ENCODE measurements around the gene IFT20. TPM values are rescaled to one million over a fixed set of nuclear protein-coding genes. Genes with fewer than 3 reads are reported as not detected.

The IFT20 gene
- total and polyA plus RNA-seq, 2 of the 13 experiments (the other 11 are each of a cell fraction or from before 2014, with no cell fraction given): 28.0 to 37.8 TPM

DNA sequence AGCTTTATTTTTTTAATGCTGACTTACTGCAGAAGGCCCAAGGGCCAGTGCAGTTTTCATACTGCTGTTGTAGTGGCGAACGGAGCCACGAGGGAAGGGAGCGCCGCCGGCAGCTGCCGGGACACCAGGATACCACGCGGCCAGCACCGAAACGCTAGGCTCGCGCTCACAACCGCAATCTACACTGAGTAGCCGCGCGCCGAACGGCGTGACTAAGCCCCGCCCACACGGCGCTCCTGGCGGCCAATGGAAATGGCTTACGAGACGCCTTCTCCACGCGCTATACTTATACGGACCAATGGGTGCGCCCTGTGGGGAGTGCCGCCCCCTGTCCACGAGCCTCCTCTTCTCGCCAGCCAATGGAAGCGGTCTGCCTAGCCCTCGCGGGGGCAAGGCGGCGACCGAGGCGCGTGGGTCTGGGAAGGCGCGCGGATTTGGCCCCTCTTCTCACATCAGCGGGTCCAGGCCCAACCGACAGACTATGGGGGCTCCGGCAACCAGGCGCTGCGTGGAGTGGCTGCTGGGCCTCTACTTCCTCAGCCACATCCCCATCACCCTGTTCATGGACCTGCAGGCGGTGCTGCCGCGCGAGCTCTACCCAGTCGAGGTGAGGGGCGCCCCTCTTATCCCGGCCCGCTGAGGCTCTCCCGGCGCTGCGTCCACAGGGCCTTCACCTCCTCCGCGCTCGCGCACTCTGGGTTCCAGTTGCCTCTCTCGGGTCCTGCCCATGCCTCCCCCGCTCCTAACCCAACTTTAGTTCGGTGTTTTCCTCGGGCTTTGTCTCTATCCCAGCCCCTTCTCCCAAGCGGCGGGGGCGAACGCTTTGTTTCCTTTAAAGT is 16.3 kb downstream of the IFT20 start, which contains the start of gene TMEM97 (continued):
- TF ChIP-seq, protein P1, sequence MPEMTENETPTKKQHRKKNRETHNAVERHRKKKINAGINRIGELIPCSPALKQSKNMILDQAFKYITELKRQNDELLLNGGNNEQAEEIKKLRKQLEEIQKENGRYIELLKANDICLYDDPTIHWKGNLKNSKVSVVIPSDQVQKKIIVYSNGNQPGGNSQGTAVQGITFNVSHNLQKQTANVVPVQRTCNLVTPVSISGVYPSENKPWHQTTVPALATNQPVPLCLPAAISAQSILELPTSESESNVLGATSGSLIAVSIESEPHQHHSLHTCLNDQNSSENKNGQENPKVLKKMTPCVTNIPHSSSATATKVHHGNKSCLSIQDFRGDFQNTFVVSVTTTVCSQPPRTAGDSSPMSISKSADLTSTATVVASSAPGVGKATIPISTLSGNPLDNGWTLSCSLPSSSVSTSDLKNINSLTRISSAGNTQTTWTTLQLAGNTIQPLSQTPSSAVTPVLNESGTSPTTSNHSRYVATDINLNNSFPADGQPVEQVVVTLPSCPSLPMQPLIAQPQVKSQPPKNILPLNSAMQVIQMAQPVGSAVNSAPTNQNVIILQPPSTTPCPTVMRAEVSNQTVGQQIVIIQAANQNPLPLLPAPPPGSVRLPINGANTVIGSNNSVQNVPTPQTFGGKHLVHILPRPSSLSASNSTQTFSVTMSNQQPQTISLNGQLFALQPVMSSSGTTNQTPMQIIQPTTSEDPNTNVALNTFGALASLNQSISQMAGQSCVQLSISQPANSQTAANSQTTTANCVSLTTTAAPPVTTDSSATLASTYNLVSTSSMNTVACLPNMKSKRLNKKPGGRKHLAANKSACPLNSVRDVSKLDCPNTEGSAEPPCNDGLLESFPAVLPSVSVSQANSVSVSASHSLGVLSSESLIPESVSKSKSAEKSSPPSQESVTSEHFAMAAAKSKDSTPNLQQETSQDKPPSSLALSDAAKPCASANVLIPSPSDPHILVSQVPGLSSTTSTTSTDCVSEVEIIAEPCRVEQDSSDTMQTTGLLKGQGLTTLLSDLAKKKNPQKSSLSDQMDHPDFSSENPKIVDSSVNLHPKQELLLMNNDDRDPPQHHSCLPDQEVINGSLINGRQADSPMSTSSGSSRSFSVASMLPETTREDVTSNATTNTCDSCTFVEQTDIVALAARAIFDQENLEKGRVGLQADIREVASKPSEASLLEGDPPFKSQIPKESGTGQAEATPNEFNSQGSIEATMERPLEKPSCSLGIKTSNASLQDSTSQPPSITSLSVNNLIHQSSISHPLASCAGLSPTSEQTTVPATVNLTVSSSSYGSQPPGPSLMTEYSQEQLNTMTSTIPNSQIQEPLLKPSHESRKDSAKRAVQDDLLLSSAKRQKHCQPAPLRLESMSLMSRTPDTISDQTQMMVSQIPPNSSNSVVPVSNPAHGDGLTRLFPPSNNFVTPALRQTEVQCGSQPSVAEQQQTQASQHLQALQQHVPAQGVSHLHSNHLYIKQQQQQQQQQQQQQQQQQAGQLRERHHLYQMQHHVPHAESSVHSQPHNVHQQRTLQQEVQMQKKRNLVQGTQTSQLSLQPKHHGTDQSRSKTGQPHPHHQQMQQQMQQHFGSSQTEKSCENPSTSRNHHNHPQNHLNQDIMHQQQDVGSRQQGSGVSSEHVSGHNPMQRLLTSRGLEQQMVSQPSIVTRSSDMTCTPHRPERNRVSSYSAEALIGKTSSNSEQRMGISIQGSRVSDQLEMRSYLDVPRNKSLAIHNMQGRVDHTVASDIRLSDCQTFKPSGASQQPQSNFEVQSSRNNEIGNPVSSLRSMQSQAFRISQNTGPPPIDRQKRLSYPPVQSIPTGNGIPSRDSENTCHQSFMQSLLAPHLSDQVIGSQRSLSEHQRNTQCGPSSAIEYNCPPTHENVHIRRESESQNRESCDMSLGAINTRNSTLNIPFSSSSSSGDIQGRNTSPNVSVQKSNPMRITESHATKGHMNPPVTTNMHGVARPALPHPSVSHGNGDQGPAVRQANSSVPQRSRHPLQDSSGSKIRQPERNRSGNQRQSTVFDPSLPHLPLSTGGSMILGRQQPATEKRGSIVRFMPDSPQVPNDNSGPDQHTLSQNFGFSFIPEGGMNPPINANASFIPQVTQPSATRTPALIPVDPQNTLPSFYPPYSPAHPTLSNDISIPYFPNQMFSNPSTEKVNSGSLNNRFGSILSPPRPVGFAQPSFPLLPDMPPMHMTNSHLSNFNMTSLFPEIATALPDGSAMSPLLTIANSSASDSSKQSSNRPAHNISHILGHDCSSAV (CRISPR knock-in tag; IDR thresholded peaks at IDR 0.05; ENCODE audit: borderline replicate concordance): no peak
- no peak for TF ChIP-seq NBN (conservative IDR thresholded peaks at IDR 0.05)
- TF ChIP-seq TRIM24 (CRISPR knock-in tag; IDR thresholded peaks at IDR 0.05): no peak
- TF ChIP-seq FOSL1 (CRISPR knock-in tag; IDR thresholded peaks at IDR 0.05; ENCODE audit: borderline replicate concordance): no peak
- no peak for TF ChIP-seq ADNP (CRISPR knock-in tag; IDR thresholded peaks at IDR 0.05)
- TF ChIP-seq NAIF1 (CRISPR knock-in tag; IDR thresholded peaks at IDR 0.05; ENCODE audit: borderline replicate concordance): peak; percentile 52; the same call in 1 of the 2 replicates
- TF ChIP-seq ZSCAN30 (CRISPR knock-in tag; IDR thresholded peaks at IDR 0.05): 0 out of 2 replicates have a peak, but pooled peaks have one; percentile 28
- TF ChIP-seq SNAPC2 (CRISPR knock-in tag; IDR thresholded peaks at IDR 0.05): peak; percentile 80; the same call in 1 of the 2 replicates
- TF ChIP-seq, protein P2, sequence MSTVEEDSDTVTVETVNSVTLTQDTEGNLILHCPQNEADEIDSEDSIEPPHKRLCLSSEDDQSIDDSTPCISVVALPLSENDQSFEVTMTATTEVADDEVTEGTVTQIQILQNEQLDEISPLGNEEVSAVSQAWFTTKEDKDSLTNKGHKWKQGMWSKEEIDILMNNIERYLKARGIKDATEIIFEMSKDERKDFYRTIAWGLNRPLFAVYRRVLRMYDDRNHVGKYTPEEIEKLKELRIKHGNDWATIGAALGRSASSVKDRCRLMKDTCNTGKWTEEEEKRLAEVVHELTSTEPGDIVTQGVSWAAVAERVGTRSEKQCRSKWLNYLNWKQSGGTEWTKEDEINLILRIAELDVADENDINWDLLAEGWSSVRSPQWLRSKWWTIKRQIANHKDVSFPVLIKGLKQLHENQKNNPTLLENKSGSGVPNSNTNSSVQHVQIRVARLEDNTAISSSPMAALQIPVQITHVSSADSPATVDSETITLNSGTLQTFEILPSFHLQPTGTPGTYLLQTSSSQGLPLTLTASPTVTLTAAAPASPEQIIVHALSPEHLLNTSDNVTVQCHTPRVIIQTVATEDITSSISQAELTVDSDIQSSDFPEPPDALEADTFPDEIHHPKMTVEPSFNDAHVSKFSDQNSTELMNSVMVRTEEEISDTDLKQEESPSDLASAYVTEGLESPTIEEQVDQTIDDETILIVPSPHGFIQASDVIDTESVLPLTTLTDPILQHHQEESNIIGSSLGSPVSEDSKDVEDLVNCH (CRISPR knock-in tag; IDR thresholded peaks at IDR 0.05): no peak
- TF ChIP-seq MXD4 (CRISPR knock-in tag; IDR thresholded peaks at IDR 0.05): peak; percentile 95
- TF ChIP-seq, protein P3, sequence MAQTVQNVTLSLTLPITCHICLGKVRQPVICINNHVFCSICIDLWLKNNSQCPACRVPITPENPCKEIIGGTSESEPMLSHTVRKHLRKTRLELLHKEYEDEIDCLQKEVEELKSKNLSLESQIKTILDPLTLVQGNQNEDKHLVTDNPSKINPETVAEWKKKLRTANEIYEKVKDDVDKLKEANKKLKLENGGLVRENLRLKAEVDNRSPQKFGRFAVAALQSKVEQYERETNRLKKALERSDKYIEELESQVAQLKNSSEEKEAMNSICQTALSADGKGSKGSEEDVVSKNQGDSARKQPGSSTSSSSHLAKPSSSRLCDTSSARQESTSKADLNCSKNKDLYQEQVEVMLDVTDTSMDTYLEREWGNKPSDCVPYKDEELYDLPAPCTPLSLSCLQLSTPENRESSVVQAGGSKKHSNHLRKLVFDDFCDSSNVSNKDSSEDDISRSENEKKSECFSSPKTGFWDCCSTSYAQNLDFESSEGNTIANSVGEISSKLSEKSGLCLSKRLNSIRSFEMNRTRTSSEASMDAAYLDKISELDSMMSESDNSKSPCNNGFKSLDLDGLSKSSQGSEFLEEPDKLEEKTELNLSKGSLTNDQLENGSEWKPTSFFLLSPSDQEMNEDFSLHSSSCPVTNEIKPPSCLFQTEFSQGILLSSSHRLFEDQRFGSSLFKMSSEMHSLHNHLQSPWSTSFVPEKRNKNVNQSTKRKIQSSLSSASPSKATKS (CRISPR knock-in tag; IDR thresholded peaks at IDR 0.05): no peak
- TF ChIP-seq ZNF572 (CRISPR knock-in tag; IDR thresholded peaks at IDR 0.05): no peak
- peak; percentile 67 for TF ChIP-seq ZNF143 (CRISPR knock-in tag; IDR thresholded peaks at IDR 0.05)
- no peak for TF ChIP-seq HNRNPH1 (optimal IDR thresholded peaks at IDR 0.05; ENCODE audit: low read depth, low read length)
- no peak for TF ChIP-seq MAFF (IDR thresholded peaks at IDR 0.05; ENCODE audit: low read depth, low read length)

Data from HepG2 (cell line).